Stimulated activated naive B cell treated with anti-CD40 and anti-IgM and Interleukin-4, amounts not matched to agents 10 μg/mL and 1 μg/mL and 100 μg/mL, for 72 hours (primary cell): ENCODE data around the gene TSSK3.
A peak's percentile ranks its signal among the peaks of the same experiment; 100 is the strongest.
"Not testable (repeated sequence)": the region's sequence is repeated elsewhere in the genome, so short reads cannot be mapped to it uniquely, and the experiment has no call there.

ENCODE experiments used
- ATAC-seq, 2 donors: fragments of 150-1000 bp; cut with Tn5 transposase; replicated peaks; 2 replicates each; pipeline ENCODE4 v1.10.0; 2021; ENCODE audit warnings: moderate library complexity in 1 of 2
- DNase-seq: peaks from one replicate; pipeline ENCODE4 v3.0.0; 2021
- H3K27ac Mint-ChIP-seq: one replicate; pipeline ENCODE4 v1.8.0; 2022; ENCODE audit warnings: mild to moderate bottlenecking, mixed read lengths
- H3K27me3 Mint-ChIP-seq, 2 donors: one replicate each; pipeline ENCODE4 v1.8.0; 2022; ENCODE audit warnings: mixed read lengths in 2 of 2
- H3K36me3 Mint-ChIP-seq, 2 donors: one replicate each; pipeline ENCODE4 v1.8.0; 2022; ENCODE audit warnings: mixed read lengths in 2 of 2, mild to moderate bottlenecking in 1 of 2
- H3K4me1 Mint-ChIP-seq, 2 donors: one replicate each; pipeline ENCODE4 v1.8.0; 2022; ENCODE audit warnings: mixed read lengths in 2 of 2, mild to moderate bottlenecking in 1 of 2
- H3K4me3 Mint-ChIP-seq, 2 donors: one replicate each; pipeline ENCODE4 v1.8.0; 2022; ENCODE audit warnings: mild to moderate bottlenecking in 2 of 2, mixed read lengths in 2 of 2, moderate library complexity in 1 of 2
- H3K9me3 Mint-ChIP-seq, 2 donors: one replicate each; pipeline ENCODE4 v1.8.0; 2022; ENCODE audit warnings: mixed read lengths in 2 of 2, mild to moderate bottlenecking in 1 of 2

TSSK3 gene

DNA sequence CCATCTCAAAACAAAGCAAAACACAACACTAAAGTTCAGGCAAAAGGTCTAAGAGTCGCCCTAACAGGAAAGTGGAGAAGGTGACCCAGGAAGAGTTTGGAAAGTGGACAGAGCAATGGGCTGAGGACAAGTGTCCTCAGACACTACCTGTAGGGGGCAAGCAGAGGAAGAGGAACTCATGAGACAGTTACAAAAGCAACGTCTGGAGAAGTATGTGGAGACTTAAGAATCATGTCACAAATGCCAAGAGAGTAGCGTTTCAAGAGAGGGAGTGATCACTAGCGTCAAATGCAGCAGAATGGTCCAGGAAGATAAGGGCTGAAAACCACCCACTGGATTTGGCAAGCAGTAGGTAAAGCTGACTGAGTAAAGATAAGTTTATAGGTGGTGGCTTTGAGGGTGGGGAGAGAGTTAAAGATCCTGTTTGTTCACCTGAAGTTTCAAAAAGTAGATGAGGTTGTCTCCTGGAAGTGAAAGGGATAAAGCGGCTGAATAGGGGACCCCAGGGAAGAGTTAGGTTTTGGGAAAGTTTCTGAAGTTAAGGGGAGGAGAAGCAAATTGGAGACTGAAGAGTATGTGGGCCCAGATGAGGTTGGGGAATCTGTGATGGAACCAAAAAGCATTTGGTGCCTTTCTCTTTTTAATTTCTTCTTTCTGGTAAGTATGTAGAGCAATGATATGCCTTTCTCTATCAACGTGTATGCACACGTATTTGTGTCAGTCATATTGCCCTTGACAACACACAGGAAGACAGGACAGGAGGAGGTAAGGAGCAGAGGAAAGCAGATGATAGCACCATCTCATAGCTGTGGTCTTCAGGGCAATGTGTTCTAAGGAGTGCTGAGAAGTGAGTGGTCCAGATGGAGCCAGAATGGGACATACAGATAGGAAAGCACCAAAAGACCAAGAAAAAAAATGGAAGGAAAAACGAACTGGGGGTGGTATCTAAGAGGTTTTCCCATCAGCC lies 28.8 kb downstream of the TSSK3 start:
- H3K27ac Mint-ChIP-seq: no peak overlapping the region
- peaks cover 8 to 11% of the 10 kb centered on the region in 2 donors for H3K36me3 Mint-ChIP-seq
- H3K4me3 Mint-ChIP-seq: no peak overlapping the region
- no peaks in the 10 kb centered on the region for H3K9me3 Mint-ChIP-seq
- no peaks in the 10 kb centered on the region for H3K27me3 Mint-ChIP-seq
- H3K4me1 Mint-ChIP-seq: peaks cover 13 to 25% of the 10 kb centered on the region in 2 donors
- no peak for DNase-seq
- ATAC-seq: no peak

DNA sequence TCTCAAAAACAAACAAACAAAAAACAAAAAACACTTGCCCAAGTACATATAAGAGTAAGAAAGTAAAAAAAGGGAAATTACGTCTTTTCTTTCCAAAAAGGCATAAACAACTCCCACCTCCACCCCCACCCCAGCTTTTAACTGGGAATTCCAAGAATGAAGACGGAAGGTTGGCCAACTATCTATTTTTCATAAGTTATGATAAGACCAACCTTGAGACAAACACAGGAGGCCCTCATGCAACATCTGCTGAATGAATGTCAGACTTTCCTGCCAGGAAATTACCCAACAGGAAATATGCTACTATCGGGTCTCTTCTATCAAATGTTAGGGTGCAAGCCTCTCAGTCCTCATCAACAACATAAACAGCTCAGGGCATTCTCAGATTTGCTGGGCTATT lies 30.0 kb downstream of the TSSK3 start:
- Mint-ChIP-seq H3K27me3 (no peaks in the 10 kb centered on the region), H3K9me3 (peaks cover 1 to 4% of the 10 kb centered on the region in 2 donors), H3K27ac (no peak overlapping the region), H3K36me3 (peaks cover 2 to 7% of the 10 kb centered on the region in 2 donors), H3K4me1 (peaks cover 13 to 25% of the 10 kb centered on the region in 2 donors), H3K4me3 (peak overlapping the region in 1 of 2 donors; percentile 15)
- DNase-seq (no peak), ATAC-seq (no peak)

DNA sequence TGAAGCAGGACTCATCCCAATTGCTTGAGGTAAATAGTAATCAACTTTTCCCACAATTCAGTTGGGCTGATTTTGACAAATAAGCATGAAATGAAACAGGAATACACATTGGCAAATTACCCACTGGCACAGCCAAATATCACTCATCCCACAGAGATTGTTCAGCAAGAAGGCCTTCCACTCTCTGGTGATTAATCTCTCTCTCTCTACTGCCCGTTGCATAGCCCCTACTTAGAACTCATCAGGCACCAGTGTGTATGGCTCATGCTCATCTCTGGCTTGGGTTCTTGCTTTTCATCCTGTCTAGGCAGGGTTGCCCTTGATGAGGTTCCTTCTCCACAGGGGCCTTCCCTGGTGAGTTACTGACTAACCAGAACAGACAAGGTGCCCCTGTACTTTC lies 30.8 kb downstream of the TSSK3 start:
- H3K27ac Mint-ChIP-seq: peak overlapping the region; percentile 99
- peaks cover 3 to 9% of the 10 kb centered on the region in 2 donors for H3K36me3 Mint-ChIP-seq
- H3K9me3 Mint-ChIP-seq: peaks cover 1 to 4% of the 10 kb centered on the region in 2 donors
- H3K4me1 Mint-ChIP-seq: peaks cover 13 to 25% of the 10 kb centered on the region in 2 donors
- no peaks in the 10 kb centered on the region for H3K27me3 Mint-ChIP-seq
- ATAC-seq (no peak), DNase-seq (no peak)
- H3K4me3 Mint-ChIP-seq: peak overlapping the region; percentile 94 to 99

DNA sequence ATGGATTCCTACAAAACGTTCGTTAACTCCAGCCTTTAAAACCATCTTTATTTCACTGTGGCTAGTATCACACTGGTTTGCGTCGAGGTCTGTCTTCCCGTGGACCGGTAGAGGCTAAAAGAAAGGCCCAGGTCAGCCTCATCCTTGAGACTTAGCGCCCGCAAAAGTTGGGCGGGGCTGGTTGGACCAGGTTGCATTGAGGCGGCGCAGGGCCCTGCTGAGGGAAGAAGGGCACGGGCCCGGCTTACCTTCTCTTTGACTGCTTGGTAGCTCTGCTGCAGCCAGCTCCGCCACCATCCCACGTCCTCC lies 31.4 kb downstream of the TSSK3 start:
- H3K4me3 Mint-ChIP-seq: peak overlapping the region; percentile 94 to 99

DNA sequence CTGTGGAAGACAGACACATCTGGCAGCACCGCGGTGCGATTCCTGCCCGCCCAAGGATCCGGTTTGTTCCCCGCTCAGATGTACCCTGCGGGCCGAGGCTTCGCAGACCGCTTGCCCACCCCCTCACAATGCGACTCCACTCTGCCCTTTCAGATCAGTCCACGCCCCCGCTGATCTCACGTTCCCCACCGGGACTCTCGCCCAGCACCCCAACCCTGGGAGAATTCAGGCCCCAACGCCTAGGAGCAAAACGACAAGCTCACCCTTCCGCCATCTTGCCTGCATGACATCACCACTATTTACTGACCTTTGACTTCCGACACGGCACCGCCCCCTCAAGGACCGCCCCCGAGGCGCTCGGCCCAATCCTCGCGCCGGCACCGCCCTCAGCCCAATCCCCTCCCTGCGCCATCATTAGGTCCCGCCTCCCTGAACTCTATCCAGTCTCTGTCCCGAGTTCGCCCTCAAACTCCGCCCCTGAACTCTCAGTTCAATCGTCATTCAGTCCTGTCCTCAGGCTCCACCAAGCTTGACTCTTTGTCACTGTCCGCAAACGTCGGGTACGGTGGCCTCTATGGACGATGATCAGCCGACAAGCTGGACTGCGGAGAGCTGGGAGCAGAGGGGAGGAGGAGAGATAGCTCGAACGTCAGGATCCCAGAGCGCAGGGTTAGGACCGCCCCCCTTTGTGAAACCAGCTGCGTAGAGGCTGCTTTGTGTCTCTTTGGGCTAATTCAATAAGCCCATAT lies 32.0 kb downstream of the TSSK3 start, which contains the start of gene BSDC1:
TSS of gene BSDC1 (minus strand) at position 301 of the 749 bp plus-strand sequence. CDS start at position 274, 27 bp downstream.
- peak within 1 kb of the TSS; percentile 99 for H3K27ac Mint-ChIP-seq
- H3K4me1 Mint-ChIP-seq: peaks cover 13 to 25% of the 10 kb centered on the region in 2 donors
- H3K27me3 Mint-ChIP-seq: no peaks in the 10 kb centered on the region
- peaks cover 1 to 4% of the 10 kb centered on the region in 2 donors for H3K9me3 Mint-ChIP-seq
- DNase-seq (peak; percentile 98), ATAC-seq (peak; percentile 96 to 97)
- H3K4me3 Mint-ChIP-seq: peak within 1 kb of the TSS; percentile 94 to 99
- H3K36me3 Mint-ChIP-seq: peaks cover 3 to 9% of the 10 kb centered on the region in 2 donors

More for the DNA sequence above, 31.4 kb downstream of the TSSK3 start:
- DNase-seq (no peak), ATAC-seq (peak; percentile 19 to 24)
- peaks cover 3 to 9% of the 10 kb centered on the region in 2 donors for H3K36me3 Mint-ChIP-seq
- H3K4me1 Mint-ChIP-seq: peaks cover 13 to 25% of the 10 kb centered on the region in 2 donors
- H3K27ac Mint-ChIP-seq: peak overlapping the region; percentile 99
- peaks cover 1 to 4% of the 10 kb centered on the region in 2 donors for H3K9me3 Mint-ChIP-seq
- no peaks in the 10 kb centered on the region for H3K27me3 Mint-ChIP-seq

DNA sequence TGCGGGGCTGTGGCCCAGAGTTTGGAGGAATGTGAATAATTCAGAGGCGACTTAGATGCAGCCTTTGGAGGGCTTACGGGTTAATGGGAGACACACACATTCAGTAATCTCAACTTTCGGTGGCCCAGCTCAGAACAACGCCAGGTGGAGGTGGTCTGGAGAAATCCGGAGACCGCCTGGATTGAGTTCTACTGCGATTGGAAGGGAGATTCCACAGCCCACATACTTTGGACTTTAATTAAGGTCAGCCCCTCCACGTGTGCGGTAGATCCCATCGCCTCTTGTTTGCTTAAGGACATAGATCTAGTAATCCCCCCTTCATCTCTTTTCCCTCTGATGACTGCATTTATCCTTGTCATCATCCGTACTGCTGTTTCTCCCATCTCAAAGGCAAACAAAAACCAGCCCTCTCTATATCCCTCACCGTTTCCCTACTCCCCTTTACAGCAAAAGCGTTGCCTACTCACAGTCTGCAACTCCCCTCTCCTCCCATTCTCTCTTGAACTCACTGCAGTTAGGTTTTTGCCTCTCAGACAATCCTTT lies 32.6 kb downstream of the TSSK3 start:
- H3K9me3 Mint-ChIP-seq: peaks cover 1 to 4% of the 10 kb centered on the region in 2 donors
- no peaks in the 10 kb centered on the region for H3K27me3 Mint-ChIP-seq
- H3K4me1 Mint-ChIP-seq: peaks cover 13 to 25% of the 10 kb centered on the region in 2 donors
- H3K4me3 Mint-ChIP-seq: peak overlapping the region; percentile 94 to 99
- H3K27ac Mint-ChIP-seq: peak overlapping the region; percentile 99
- peak in 1 of 2 donors; percentile 3 for ATAC-seq
- peaks cover 3 to 9% of the 10 kb centered on the region in 2 donors for H3K36me3 Mint-ChIP-seq
- DNase-seq: no peak

DNA sequence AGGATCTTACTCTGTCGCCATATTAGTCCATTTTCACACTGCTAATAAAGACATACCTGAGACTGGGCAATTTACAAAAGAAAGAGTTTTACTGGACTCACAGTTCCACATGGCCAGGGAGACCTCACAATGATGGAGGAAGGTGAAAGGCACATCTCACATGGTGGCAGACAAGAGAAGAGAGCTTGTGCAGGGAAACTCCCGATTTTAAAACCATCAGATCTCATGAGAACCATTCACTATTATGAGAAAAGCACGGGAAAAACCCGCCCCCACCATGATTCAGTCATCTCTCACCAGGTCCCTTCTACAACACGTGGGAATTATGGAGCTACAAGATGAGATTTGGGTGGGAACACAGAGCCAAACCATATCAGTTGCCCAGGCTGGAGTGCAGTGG lies 34.2 kb downstream of the TSSK3 start:
- H3K9me3 Mint-ChIP-seq, DNase-seq, ATAC-seq, H3K36me3 Mint-ChIP-seq, H3K27me3 Mint-ChIP-seq, H3K27ac Mint-ChIP-seq, H3K4me3 Mint-ChIP-seq: not testable (repeated sequence)
- H3K4me1 Mint-ChIP-seq: peaks cover 15 to 31% of the 10 kb centered on the region in 2 donors

DNA sequence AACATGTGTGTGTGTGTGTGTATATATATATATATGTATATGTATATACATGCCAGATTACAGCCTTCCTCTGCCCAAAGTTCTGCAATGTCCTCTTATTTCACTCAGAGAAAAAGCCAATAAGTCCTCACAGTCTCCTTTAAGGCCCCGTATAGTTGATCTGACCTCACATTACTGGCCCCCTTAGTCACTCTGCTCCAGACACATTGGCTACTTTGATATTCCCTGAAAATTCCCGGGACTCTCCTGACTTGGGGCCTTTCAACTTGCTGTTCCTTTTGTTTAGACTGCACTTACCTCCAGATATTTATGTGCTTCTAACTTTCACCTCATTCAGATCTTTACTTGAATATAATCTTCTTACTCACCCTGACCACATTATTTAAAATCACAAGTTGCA lies 36.1 kb downstream of the TSSK3 start:
- Mint-ChIP-seq H3K4me1 (peaks cover 10 to 26% of the 10 kb centered on the region in 2 donors), H3K27me3 (no peaks in the 10 kb centered on the region), H3K36me3 (peaks cover 3 to 9% of the 10 kb centered on the region in 2 donors), H3K9me3 (peaks cover 1 to 4% of the 10 kb centered on the region in 2 donors), H3K4me3 (no peak overlapping the region), H3K27ac (no peak overlapping the region)
- DNase-seq (no peak), ATAC-seq (no peak)

DNA sequence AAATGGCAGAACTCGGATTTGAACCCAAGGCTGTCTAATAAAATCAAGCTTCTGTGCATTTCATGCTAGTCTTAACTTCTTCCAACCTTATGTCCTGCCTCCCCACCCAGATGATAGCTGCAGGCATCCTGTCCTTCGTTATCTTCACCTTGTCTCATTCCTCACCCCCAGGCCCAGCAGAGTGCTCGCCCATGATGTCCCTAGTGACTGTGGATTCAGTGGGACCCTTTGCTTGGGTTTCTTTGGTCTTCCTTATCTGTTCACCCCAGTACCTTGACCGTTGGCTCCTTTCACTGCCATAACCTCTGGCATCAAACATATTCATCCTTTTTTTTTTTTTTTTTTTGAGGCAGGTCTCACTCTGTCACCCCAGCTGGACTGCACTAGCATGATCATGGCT lies 37.5 kb downstream of the TSSK3 start:
- Mint-ChIP-seq H3K36me3 (peaks cover 1 to 5% of the 10 kb centered on the region in 2 donors), H3K4me3 (no peak overlapping the region), H3K9me3 (peaks cover 1 to 4% of the 10 kb centered on the region in 2 donors), H3K4me1 (peaks cover 4 to 15% of the 10 kb centered on the region in 2 donors), H3K27ac (no peak overlapping the region), H3K27me3 (no peaks in the 10 kb centered on the region)
- no peak for ATAC-seq
- no peak for DNase-seq

DNA sequence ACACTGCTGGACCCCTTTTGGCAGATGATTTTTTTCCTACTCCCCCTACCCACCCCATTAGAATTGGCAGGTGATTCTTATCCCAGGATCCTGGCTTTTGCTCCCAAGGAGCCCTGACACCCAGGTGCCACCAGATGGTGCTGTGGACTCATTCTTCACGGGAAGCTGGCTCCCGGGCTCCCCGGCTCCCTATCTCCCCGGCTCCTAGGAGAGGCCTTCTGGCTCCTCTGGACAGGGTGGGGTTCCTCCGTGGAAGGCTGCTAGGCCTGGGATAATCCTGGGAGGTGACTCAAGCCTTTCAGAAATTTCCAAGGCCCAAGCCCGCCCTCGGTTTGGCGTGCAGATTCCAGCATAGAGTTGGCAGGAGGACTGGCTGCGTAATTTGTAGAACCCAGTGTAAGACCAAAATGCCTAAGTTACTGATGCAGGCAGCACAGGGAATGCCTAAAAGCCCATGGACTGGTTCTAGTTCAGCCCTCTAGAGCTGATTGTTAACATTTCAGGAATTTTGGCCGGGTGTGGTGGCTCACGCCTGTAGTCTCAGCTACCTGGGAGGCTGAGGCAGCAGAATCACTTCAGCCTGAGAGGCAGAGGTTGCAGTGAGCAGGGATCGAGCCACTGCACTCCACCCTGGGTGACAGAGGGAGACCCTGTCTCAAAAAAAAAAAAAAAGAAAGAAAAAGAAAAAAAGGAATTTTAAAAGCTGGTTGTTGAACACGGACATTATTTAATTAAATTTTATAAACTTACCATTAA lies 38.7 kb downstream of the TSSK3 start:
- peak; percentile 59 to 69 for ATAC-seq
- Mint-ChIP-seq H3K9me3 (peaks cover 1 to 4% of the 10 kb centered on the region in 2 donors), H3K36me3 (peaks cover 1 to 5% of the 10 kb centered on the region in 2 donors), H3K27me3 (no peaks in the 10 kb centered on the region), H3K27ac (no peak overlapping the region), H3K4me1 (peaks cover 2 to 5% of the 10 kb centered on the region in 2 donors), H3K4me3 (no peak overlapping the region)
- peak; percentile 26 for DNase-seq

DNA sequence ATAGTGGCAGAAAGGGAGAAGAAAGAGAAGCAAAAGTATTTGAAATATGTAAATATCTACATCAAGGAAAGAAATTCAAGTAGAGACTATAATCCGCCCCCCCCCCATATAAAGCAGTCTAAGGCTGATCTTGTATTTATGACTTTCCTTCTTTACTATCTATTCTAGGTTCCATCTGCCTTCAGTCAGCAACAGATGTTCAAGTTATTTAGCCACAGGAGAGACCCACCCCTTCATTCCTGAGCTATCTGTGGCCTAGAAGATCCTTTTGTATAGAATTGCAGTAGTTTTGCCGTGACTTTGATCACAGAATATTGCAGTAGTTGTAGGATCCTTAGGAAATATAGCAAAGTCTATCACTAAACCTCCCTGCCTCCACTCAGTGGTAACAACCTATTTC lies 42.6 kb downstream of the TSSK3 start:
- H3K36me3 Mint-ChIP-seq: no peaks in the 10 kb centered on the region
- no peak for DNase-seq
- no peak for ATAC-seq
- H3K27me3 Mint-ChIP-seq: no peaks in the 10 kb centered on the region
- peaks cover 2 to 5% of the 10 kb centered on the region in 2 donors for H3K4me1 Mint-ChIP-seq
- H3K4me3 Mint-ChIP-seq: no peak overlapping the region
- H3K27ac Mint-ChIP-seq: no peak overlapping the region
- H3K9me3 Mint-ChIP-seq: no peaks in the 10 kb centered on the region

DNA sequence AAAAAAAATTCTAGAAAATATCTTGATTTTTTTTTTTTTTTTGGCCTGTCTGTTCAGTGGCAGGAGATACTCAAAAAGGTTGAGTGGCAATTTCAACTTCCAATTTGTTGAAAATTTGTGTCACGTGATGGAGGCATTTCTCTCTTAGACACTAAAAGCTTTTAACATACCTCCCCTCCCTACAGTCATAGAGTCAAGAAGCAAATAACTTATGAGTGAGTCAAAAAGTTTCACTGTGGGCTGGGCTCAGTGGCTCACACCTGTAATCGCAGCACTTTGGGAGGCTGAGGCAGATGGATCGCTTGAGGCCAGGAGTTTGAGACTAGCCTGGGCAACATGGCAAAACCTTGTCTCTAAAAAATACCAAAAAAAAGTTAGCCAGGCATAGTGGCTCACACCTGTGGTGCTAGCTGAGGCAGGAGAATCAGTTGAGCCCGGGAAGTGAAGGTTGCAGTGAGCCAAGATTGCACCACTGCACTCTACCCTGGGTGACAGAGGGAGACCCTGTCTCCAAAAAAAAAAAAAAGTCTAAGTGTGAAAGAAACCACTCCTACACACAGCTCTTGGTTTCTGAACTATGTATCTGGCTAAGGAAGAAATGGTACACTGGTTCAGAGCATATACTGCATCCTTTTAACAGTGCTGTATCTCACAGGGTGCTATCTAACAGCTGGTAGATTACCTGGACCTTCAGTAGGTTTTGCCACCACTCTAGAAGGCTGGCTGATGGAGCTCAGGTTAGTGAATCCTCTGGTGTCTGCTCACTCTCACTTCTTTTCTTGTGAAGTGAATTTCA lies 43.5 kb downstream of the TSSK3 start:
- Mint-ChIP-seq H3K27ac (no peak overlapping the region), H3K36me3 (no peaks in the 10 kb centered on the region), H3K4me1 (peaks cover 0 to 2% of the 10 kb centered on the region in 2 donors), H3K27me3 (no peaks in the 10 kb centered on the region), H3K4me3 (no peak overlapping the region), H3K9me3 (no peaks in the 10 kb centered on the region)
- no peak for DNase-seq
- no peak for ATAC-seq

DNA sequence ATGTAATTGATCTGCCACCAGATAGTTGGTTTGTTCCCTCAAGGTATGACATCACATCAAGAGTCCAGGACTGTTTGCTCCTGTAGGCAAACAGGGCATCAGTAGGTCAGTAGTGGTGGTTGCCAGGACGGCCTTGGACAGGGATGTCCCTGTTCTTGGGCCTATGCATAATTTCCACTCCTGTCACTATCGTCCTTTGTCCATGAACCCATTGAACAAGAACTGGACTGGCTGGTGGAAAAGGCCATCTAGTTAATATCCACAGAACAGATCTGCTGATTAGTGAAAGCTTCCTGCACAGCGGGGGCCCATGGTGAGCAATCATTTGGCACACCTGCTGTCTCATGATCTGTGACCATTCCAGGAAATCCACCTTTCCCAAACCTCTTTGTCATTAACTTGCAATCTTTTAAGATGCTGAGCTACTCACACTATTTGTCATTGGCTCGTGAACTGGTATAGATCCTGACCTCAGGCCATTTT lies 44.3 kb downstream of the TSSK3 start:
- no peaks in the 10 kb centered on the region for H3K9me3 Mint-ChIP-seq
- no peak for DNase-seq
- no peak overlapping the region for H3K27ac Mint-ChIP-seq
- no peaks in the 10 kb centered on the region for H3K4me1 Mint-ChIP-seq
- H3K27me3 Mint-ChIP-seq: peaks cover 0 to 4% of the 10 kb centered on the region in 2 donors
- ATAC-seq: no peak
- H3K4me3 Mint-ChIP-seq: no peak overlapping the region
- H3K36me3 Mint-ChIP-seq: no peaks in the 10 kb centered on the region
